MM.1S (cell line): ENCODE measurements around the gene PCGF3.

Experiments
- DNase-seq: peaks from one replicate; pipeline ENCODE4 v3.0.0-alpha.2; 2015
- H2AFZ ChIP-seq: fragments of 300-600 bp; sonication (generic); 2 replicates; pipeline ENCODE4 v1.6.0; 2016; ENCODE audit warnings: antibody characterized with exemption, low read length
- H3F3A ChIP-seq: fragments of 300-600 bp; sonication (generic); 2 replicates; pipeline ENCODE4 v1.6.1; 2016; ENCODE audit warnings: mild to moderate bottlenecking, antibody characterized with exemption, low read length, moderate library complexity, mixed read lengths; ENCODE audit not compliant: insufficient read depth
- H3K27ac ChIP-seq: fragments of 300-600 bp; sonication (generic); 2 replicates; pipeline ENCODE4 v1.5.1; 2016; ENCODE audit warnings: mild to moderate bottlenecking, low read length
- H3K27me3 ChIP-seq: fragments of 300-600 bp; sonication (generic); replicated peaks from 2 replicates; pipeline ENCODE4 v1.6.0; 2016; ENCODE audit warnings: low read length; ENCODE audit not compliant: insufficient read depth
- H3K36me3 ChIP-seq: fragments of 300-600 bp; sonication (generic); replicated peaks from 2 replicates; pipeline ENCODE4 v1.6.1; 2016; ENCODE audit warnings: mild to moderate bottlenecking, low read length, mixed read lengths; ENCODE audit not compliant: insufficient read depth
- H3K4me1 ChIP-seq: fragments of 300-600 bp; sonication (generic); 2 replicates; pipeline ENCODE4 v1.6.1; 2016; ENCODE audit warnings: low read length, mixed read lengths
- H3K4me2 ChIP-seq: fragments of 300-600 bp; sonication (generic); 2 replicates; pipeline ENCODE4 v1.6.0; 2016; ENCODE audit warnings: low read depth, low read length
- H3K4me3 ChIP-seq: fragments of 300-600 bp; sonication (generic); 2 replicates; pipeline ENCODE4 v1.5.1; 2016; ENCODE audit warnings: low read length, mixed read lengths
- H3K79me2 ChIP-seq: fragments of 300-600 bp; sonication (generic); 2 replicates; pipeline ENCODE4 v1.6.1; 2016; ENCODE audit warnings: mixed run types, low read length, mixed read lengths
- H3K9ac ChIP-seq: fragments of 300-600 bp; sonication (generic); 2 replicates; pipeline ENCODE4 v1.6.1; 2016; ENCODE audit warnings: low read length, mixed read lengths
- H3K9me2 ChIP-seq: fragments of 300-600 bp; sonication (generic); replicated peaks from 2 replicates; pipeline ENCODE4 v1.6.1; 2016; ENCODE audit warnings: mild to moderate bottlenecking, low read length, mixed read lengths; ENCODE audit not compliant: insufficient read depth
- H3K9me3 ChIP-seq: fragments of 300-600 bp; sonication (generic); replicated peaks from 2 replicates; pipeline ENCODE4 v1.6.1; 2016; ENCODE audit warnings: mild to moderate bottlenecking, low read length, mixed read lengths; ENCODE audit not compliant: insufficient read depth
- H4K20me1 ChIP-seq: fragments of 300-600 bp; sonication (generic); 2 replicates; pipeline ENCODE4 v1.6.1; 2016; ENCODE audit warnings: mild to moderate bottlenecking, low read length, moderate library complexity, mixed read lengths; ENCODE audit not compliant: insufficient read depth
- CTCF ChIP-seq: fragments of 300-600 bp; sonication (generic); IDR thresholded peaks from 2 replicates; pipeline ENCODE4 v1.5.1; 2016; ENCODE audit warnings: antibody characterized with exemption, low read length, mixed read lengths
- EZH2 ChIP-seq: fragments of 300-600 bp; sonication (generic); optimal IDR thresholded peaks from 2 replicates; pipeline ENCODE3; 2017; ENCODE audit warnings: low read depth, mild to moderate bottlenecking, antibody characterized with exemption, low read length, mixed read lengths
- EZH2phosphoT487 ChIP-seq: fragments of 300-600 bp; sonication (generic); IDR thresholded peaks from 2 replicates; pipeline ENCODE4 v1.6.1; 2018; ENCODE audit warnings: antibody characterized with exemption, low read length

Gene PCGF3

GRCh38 chr4:721261-722168 is 15.9 kb downstream of the PCGF3 start:
- Histone ChIP-seq H3K9ac (no peak overlapping the region), H3K79me2 (no peaks in the 10 kb centered on the region), H3K36me3 (no peaks in the 10 kb centered on the region)

GRCh38 chr4:722169-722725 is 16.6 kb downstream of the PCGF3 start:
- Histone ChIP-seq H4K20me1 (no peaks in the 10 kb centered on the region), H3K4me3 (no peak overlapping the region), H3F3A (no peaks in the 10 kb centered on the region), H3K4me1 (no peaks in the 10 kb centered on the region), H2AFZ (no peak overlapping the region), H3K79me2 (no peaks in the 10 kb centered on the region), H3K9me3 (no peaks in the 10 kb centered on the region), H3K27me3 (no peaks in the 10 kb centered on the region), H3K9ac (no peak overlapping the region), H3K4me2 (no peak overlapping the region), H3K36me3 (no peaks in the 10 kb centered on the region), H3K9me2 (no peaks in the 10 kb centered on the region), H3K27ac (no peak overlapping the region)
- TF ChIP-seq CTCF (no peak), EZH2phosphoT487 (no peak), EZH2 (no peak)
- DNase-seq, result no peak

More at GRCh38 chr4:721261-722168, 15.9 kb downstream of the PCGF3 start:
- no peaks in the 10 kb centered on the region for H3F3A ChIP-seq
- no peak for DNase-seq
- H3K27me3 ChIP-seq, result no peaks in the 10 kb centered on the region
- H3K9me2 ChIP-seq, result no peaks in the 10 kb centered on the region
- no peaks in the 10 kb centered on the region for H4K20me1 ChIP-seq
- no peak overlapping the region for H3K27ac ChIP-seq
- no peak overlapping the region for H2AFZ ChIP-seq
- no peak overlapping the region for H3K4me3 ChIP-seq
- no peaks in the 10 kb centered on the region for H3K9me3 ChIP-seq
- no peaks in the 10 kb centered on the region for H3K4me1 ChIP-seq
- TF ChIP-seq EZH2phosphoT487 (no peak), CTCF (no peak)
- no peak overlapping the region for H3K4me2 ChIP-seq

GRCh38 chr4:722851-723360 is 17.3 kb downstream of the PCGF3 start:
- Histone ChIP-seq H3K27me3 (no peaks in the 10 kb centered on the region), H3K9ac (no peak overlapping the region), H3K4me3 (no peak overlapping the region), H3K4me1 (no peaks in the 10 kb centered on the region), H3K4me2 (no peak overlapping the region), H3K9me3 (no peaks in the 10 kb centered on the region), H3F3A (no peaks in the 10 kb centered on the region), H2AFZ (no peak overlapping the region), H3K36me3 (no peaks in the 10 kb centered on the region), H3K79me2 (no peaks in the 10 kb centered on the region), H3K9me2 (no peaks in the 10 kb centered on the region), H3K27ac (no peak overlapping the region), H4K20me1 (no peaks in the 10 kb centered on the region)
- TF ChIP-seq EZH2 (no peak), CTCF (no peak), EZH2phosphoT487 (no peak)
- no peak for DNase-seq
